Panc1 (cell line): ENCODE results near the gene DPM3. TPM values are rescaled to one million over a fixed set of nuclear protein-coding genes. Genes with fewer than 3 reads are reported as not detected.

ENCODE experiments used
- ATAC-seq: fragments of 200-7000 bp; cut with Tn5 transposase; 2 replicates; pipeline ENCODE4 v1.9.1; 2020; ENCODE audit warnings: mild to moderate bottlenecking, moderate library complexity
- BruUV-seq: library from RNA; stranded (reverse); fragments of 400-500 nt; replicated peaks from 2 replicates; lab custom pipeline; 2021; lab: Mats Ljungman, UMichigan
- CTCF ChIA-PET: fragments of 300-600 bp; sonication (Branson Sonifier 250); formaldehyde crosslinking; loops from one replicate; lab custom pipeline; 2022; ENCODE audit warnings: antibody characterized with exemption; lab: Charles Lee
- POLR2A ChIA-PET: fragments of 300-600 bp; sonication (Branson Sonifier 250); formaldehyde crosslinking; loops from one replicate; lab custom pipeline; 2022; ENCODE audit warnings: antibody characterized with exemption; lab: Charles Lee
- DNase-seq: peaks from one replicate; pipeline ENCODE4 v3.0.0-alpha.2; 2010; ENCODE audit warnings: low read depth, low spot score
- H3K27ac ChIP-seq: 2 replicates; pipeline ENCODE4 v1.5.1; 2011; ENCODE audit warnings: mild to moderate bottlenecking, low read length, inconsistent platforms
- H3K27me3 ChIP-seq: fragments of 200-500 bp; sonication (Bioruptor generic); 2 replicates; pipeline ENCODE4 v1.6.0; 2014; ENCODE audit warnings: low read length, inconsistent platforms; ENCODE audit not compliant: control insufficient read depth, insufficient read depth
- H3K36me3 ChIP-seq: fragments of 200-500 bp; sonication (Bioruptor generic); 2 replicates; pipeline ENCODE4 v1.5.1; 2014; ENCODE audit warnings: inconsistent platforms, mild to moderate bottlenecking, low read length, moderate library complexity; ENCODE audit not compliant: control insufficient read depth, insufficient read depth
- H3K4me1 ChIP-seq: 2 replicates; pipeline ENCODE4 v1.5.1; 2011; ENCODE audit warnings: inconsistent platforms, mild to moderate bottlenecking, low read length, moderate library complexity; ENCODE audit not compliant: control insufficient read depth, insufficient read depth
- H3K4me3 ChIP-seq, 2 experiments: 2 replicates each; pipeline ENCODE4 v1.5.1; 2011 to 2012; ENCODE audit warnings: low read depth in 2 of 2, low read length in 2 of 2, mild to moderate bottlenecking in 2 of 2, inconsistent platforms in 1 of 2, moderate library complexity in 1 of 2
- H3K9me3 ChIP-seq: fragments of 200-500 bp; sonication (Bioruptor generic); 2 replicates; pipeline ENCODE4 v1.5.1; 2014; ENCODE audit warnings: low read depth, mild to moderate bottlenecking, inconsistent platforms, low read length, moderate library complexity; ENCODE audit not compliant: control insufficient read depth, insufficient read depth
- CTCF ChIP-seq: fragments of 450-650 bp; IDR thresholded peaks from 2 replicates; pipeline ENCODE4 v1.5.1; 2017; ENCODE audit warnings: mild to moderate bottlenecking
- POLR2AphosphoS5 ChIP-seq: IDR thresholded peaks from 2 replicates; pipeline ENCODE4 v1.6.1; 2012; ENCODE audit warnings: mild to moderate bottlenecking, low read depth, low read length, moderate library complexity
- SIN3A ChIP-seq: IDR thresholded peaks from 2 replicates; pipeline ENCODE4 v1.6.1; 2012; ENCODE audit warnings: low read depth, mild to moderate bottlenecking, low read length, moderate library complexity, borderline replicate concordance; ENCODE audit not compliant: insufficient read depth
- TCF7L2 ChIP-seq: IDR thresholded peaks from 2 replicates; pipeline ENCODE4 v1.6.1; 2011; ENCODE audit warnings: mild to moderate bottlenecking, low read depth, low read length, inconsistent platforms
- in situ Hi-C: cut with HindIII; loops from 2 replicates; pipeline ENCODE4 v1.10.0; 2016; ENCODE audit warnings: low sequenced_read_pairs, low pct_unique_long_range_greater_than_20kb
- intact Hi-C: fragments of 100-400 bp; cut with micrococcal nuclease; formaldehyde crosslinking; loops from one replicate; pipeline ENCODE4 v1.10.0; 2022; ENCODE audit not compliant: unreplicated experiment
- total RNA-seq: library from RNA; stranded (reverse); gene quantifications from one replicate; pipeline ENCODE4 v1.2.1, GENCODE V29; 2021; ENCODE audit not compliant: unreplicated experiment
- TF ChIP-seq, protein P1 (sequence below), 2 experiments: IDR thresholded peaks; 2 replicates each; pipeline ENCODE4 v1.6.1; 2011 to 2012; ENCODE audit warnings: low read depth in 2 of 2, control low read depth in 1 of 2, low read length in 1 of 2, mild to moderate bottlenecking in 1 of 2, moderate library complexity in 1 of 2; ENCODE audit not compliant: insufficient read depth in 1 of 2

Gene DPM3
- total RNA-seq, 1 experiment from 2014 or later = 66.0 TPM

DNA sequence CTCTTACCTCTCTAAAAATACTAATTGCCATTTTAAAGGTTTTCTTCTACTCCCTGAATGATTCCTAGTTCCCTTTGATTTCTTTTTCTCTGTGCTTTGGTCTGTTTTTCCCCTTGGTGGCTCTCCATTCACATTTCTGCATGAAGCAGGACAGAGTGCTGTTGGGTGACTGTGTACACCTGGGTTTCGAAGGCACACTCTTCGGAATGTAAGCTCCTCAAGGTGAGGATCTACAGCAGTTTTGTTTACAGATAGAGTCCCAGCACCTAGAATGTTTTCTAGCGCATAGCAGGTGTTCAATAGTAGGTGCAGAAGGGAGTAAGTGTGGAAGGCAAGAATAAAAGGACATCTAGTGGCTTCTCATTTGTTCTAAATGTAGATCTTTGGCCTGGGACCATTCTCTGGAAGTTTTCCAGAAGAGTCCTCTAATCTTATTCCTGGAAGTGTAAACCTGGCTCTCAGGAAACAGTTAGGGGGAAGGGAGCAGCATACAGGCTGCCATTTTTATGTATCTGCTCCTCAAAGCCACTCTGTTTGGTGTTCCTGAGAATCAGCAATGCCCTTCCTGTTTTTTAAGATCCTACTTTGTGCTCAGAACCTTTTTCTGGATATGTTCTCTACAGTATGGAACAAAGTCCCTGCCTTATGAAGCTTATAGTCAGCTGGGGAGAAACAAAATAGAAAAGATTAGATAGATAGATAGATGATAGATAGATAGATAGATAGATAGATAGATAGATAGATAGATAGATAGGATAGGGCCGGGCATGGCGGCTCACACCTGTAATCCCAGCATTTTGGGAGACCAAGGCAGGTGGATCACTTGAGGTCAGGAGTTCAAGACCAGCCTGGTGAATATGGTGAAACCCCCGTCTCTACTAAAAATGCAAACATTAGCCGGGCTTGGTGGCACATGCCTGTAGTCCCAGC is 35.5 kb downstream of the DPM3 start:
- POLR2A ChIA-PET = no interaction called here
- H3K27me3 ChIP-seq = no peaks in the 10 kb centered on the region
- no peak overlapping the region for H3K4me3 ChIP-seq
- in situ Hi-C loops = no loop called here
- CTCF ChIA-PET = interaction anchor here (0.7 kb wide), 1 partner anchor 13 kb away, joined by 3 read pairs; no protein-coding TSS in a partner anchor
- H3K4me1 ChIP-seq = no peaks in the 10 kb centered on the region
- H3K27ac ChIP-seq = no peak overlapping the region
- TF ChIP-seq CTCF = no peak
- TF ChIP-seq SIN3A = no peak
- TF ChIP-seq, protein P1, sequence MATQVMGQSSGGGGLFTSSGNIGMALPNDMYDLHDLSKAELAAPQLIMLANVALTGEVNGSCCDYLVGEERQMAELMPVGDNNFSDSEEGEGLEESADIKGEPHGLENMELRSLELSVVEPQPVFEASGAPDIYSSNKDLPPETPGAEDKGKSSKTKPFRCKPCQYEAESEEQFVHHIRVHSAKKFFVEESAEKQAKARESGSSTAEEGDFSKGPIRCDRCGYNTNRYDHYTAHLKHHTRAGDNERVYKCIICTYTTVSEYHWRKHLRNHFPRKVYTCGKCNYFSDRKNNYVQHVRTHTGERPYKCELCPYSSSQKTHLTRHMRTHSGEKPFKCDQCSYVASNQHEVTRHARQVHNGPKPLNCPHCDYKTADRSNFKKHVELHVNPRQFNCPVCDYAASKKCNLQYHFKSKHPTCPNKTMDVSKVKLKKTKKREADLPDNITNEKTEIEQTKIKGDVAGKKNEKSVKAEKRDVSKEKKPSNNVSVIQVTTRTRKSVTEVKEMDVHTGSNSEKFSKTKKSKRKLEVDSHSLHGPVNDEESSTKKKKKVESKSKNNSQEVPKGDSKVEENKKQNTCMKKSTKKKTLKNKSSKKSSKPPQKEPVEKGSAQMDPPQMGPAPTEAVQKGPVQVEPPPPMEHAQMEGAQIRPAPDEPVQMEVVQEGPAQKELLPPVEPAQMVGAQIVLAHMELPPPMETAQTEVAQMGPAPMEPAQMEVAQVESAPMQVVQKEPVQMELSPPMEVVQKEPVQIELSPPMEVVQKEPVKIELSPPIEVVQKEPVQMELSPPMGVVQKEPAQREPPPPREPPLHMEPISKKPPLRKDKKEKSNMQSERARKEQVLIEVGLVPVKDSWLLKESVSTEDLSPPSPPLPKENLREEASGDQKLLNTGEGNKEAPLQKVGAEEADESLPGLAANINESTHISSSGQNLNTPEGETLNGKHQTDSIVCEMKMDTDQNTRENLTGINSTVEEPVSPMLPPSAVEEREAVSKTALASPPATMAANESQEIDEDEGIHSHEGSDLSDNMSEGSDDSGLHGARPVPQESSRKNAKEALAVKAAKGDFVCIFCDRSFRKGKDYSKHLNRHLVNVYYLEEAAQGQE (IDR thresholded peaks at IDR 0.05; ENCODE audit: insufficient read depth in 1 of 2, low read depth in 2 of 2, low read length in 1 of 2) = no peak
- no peak for TF ChIP-seq POLR2AphosphoS5
- TF ChIP-seq TCF7L2 = no peak
- H3K9me3 ChIP-seq = no peaks in the 10 kb centered on the region
- intact Hi-C loops = no loop called here
- H3K36me3 ChIP-seq = no peaks in the 10 kb centered on the region
- ATAC-seq (no peak), DNase-seq (no peak)
- no TSS peak for BruUV-seq

DNA sequence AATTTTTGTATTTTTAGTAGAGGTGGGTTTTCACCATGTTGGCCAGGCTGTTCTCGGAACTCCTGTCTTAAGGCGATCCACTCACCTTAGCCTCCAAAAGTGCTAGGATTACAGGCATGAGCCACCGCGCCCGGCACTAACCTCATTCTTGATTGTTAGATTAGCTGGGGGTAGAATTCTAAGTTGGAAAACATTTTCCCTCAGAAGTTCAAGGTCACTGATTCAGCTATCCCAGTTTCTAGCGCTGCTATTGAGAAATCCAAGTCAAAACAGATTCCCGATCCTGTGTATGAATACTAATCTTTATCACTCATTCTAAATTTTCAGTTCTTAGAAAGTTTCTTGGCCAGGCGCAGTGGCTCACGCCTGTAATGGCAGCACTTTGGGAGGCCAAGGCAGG is 37.0 kb downstream of the DPM3 start:
- Histone ChIP-seq H3K4me3 (no peak overlapping the region), H3K27ac (no peak overlapping the region), H3K36me3 (no peaks in the 10 kb centered on the region), H3K27me3 (no peaks in the 10 kb centered on the region), H3K4me1 (no peaks in the 10 kb centered on the region), H3K9me3 (no peaks in the 10 kb centered on the region)
- no TSS peak for BruUV-seq
- intact Hi-C loops = no loop called here
- no peak for ATAC-seq
- DNase-seq = no peak
- CTCF ChIA-PET = no interaction called here
- no peak for TF ChIP-seq CTCF
- no peak for TF ChIP-seq POLR2AphosphoS5
- TF ChIP-seq, protein P1 (IDR thresholded peaks at IDR 0.05; ENCODE audit: insufficient read depth in 1 of 2, low read depth in 2 of 2, low read length in 1 of 2) = no peak
- no peak for TF ChIP-seq SIN3A
- no peak for TF ChIP-seq TCF7L2
- in situ Hi-C loops = no loop called here
- POLR2A ChIA-PET = no interaction called here
